ENCODE measurements around the gene DIS3L2.

- TF ChIP-seq POLR2A (IDR thresholded peaks at IDR 0.05; ENCODE audit: low read depth, low read length), result no peak
- no peak for TF ChIP-seq POLR2AphosphoS5 (IDR thresholded peaks at IDR 0.05; ENCODE audit: low read depth, low read length)
Measured at GRCh38 chr2:232361646-232362045, 400.1 kb downstream of the DIS3L2 start.

All from GM12892 (cell line).